ENCODE data around the gene PCID2. TPM values are rescaled to one million over a fixed set of nuclear protein-coding genes. Genes with fewer than 3 reads are reported as not detected.

PCID2 gene
- 40.4 and 51.7 TPM in 2 replicates for total RNA-seq

DNA sequence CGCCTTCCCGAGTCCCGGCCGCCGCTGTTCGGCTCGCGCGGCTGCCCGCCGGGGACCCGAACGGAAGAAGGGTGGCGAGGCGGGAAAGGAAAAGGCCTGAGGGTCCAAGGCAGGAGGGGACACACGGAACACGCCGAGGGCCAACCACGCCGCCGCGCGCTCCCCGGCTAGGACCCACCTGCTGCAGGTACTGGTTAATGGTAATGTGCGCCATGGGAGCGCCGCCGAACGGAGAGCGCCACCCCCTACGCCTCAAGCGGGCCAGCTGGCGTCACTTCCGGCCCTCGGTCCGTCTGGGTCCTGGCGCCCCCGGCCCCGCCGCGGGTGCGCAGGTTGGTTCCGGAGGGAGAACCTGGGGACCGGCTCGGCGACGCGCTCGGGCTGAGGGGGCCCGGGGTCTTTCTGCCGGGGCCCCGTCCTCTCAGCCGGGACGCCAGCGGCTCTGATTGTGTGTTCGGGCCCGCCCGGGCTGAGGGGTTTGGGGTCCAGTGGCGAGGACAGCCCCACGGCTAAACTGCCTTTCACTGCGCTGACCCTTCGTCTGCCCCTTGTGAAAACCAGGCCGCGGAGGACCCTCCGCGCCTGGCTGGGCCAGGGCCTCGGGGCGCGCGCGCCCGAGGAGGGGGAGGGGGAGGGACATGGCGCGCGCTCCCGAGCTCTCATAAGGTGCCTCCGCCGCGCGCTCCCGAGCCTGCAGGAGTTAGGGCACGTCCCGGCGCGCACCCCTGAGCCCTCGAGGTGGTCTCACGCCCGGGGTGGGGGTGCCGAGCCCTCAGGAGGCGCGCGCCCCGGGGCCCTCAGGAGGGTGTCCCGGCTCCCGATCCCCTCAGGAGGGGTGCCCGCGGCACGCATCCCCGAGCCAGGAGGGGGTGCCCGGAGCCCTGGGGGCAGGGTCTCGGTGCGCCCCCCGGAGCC lies at the start of gene PCID2:
PCID2 (minus strand) TSS at position 249 of the 915 bp plus-strand sequence; CDS start at position 214, 35 bp downstream.

DNA sequence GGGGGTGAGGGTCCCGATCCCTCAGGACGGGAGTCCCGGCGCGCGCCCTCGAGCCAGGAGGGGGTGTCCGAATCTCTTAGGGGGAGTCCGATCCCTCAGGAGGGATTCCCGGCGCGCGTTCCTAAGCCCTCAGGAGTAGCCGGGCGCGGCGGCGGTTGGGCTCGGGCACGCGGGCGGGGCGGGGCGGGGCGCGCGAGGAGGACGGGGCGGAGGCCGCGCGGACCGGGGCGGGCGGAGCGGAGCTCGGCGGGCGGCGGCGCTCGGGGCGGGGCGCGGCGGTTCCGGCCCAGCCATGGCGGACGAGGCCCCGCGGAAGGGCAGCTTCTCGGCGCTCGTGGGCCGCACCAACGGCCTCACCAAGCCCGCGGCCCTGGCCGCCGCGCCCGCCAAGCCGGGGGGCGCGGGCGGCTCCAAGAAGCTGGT lies 878 bp upstream of the PCID2 start, which contains the start of gene CUL4A:
CUL4A (plus strand) TSS at position 278 of the 423 bp plus-strand sequence; CDS start at position 293, 15 bp downstream.

DNA sequence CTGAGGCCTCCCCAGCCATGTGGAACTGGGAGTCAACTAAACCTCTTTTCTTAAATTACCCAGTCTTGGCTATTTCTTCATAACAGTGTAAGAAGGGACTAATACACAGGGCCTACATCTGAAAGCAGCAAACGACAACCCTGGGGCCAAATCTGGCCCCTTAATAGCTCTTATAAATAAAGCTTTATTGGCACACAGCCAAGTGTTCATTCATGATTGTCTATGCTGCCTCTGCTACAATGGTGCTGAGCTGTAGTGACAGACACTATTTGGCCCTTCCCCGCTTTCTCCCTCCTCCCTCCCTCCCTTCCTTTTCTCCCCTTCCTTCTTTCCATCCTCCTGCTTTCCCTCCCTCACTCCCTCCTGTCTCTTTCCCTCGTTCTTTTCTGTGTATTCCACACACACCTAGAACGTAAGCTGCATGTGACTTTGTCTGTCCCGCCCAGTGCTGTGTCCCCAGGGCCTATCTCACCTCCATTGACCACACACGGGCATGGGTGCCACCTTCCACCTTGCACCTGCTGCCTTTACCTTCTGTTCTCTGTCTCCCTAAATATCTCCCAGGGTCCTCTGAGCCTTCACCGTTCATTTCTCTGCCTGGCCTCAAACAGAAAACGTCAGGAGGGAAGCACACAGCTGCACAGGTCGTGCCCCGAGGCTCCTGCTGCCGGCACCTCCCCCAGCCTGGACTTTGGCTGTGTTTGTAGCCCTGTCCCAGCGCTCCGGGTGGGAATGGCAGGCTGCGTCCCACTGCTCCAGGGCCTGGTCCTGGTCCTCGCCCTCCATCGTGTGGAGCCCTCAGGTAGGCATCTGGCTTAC lies 50.3 kb downstream of the PCID2 start, which contains the start of gene PROZ:
PROZ (plus strand) TSS at position 720 of the 819 bp plus-strand sequence; CDS start at position 733, 13 bp downstream.

Other genes with a start within 250 kb of the PCID2 start
- gene MCF2L, start 239.5 kb downstream of the PCID2 start, total RNA-seq, result 1.7 and 5.6 TPM in 2 replicates
- gene F7, start 102.9 kb downstream of the PCID2 start, total RNA-seq, result not detected in 2 replicates
- 4.4 and 5.7 TPM in 2 replicates for gene F10, start 85.9 kb downstream of the PCID2 start, total RNA-seq
- gene PROZ, start 50.0 kb downstream of the PCID2 start, total RNA-seq, result not detected in 2 replicates
- gene CUL4A, start 944 bp upstream of the PCID2 start, total RNA-seq, result 57.5 and 64.7 TPM in 2 replicates
- 160 and 163 TPM in 2 replicates for gene LAMP1, start 88.6 kb upstream of the PCID2 start, total RNA-seq
- gene GRTP1, start 155.5 kb upstream of the PCID2 start, total RNA-seq, result 0.25 TPM in 1 of 2 replicates, not detected in the other
- gene ADPRHL1, start 244.8 kb upstream of the PCID2 start, total RNA-seq, result 0.75 and 2.7 TPM in 2 replicates

Data from cardiac ventricle fibroblast (primary cell).